GM12892 (cell line): ENCODE measurements around the gene MYCBP2.

ENCODE experiments used
- POLR2A ChIP-seq: IDR thresholded peaks from 2 replicates; pipeline ENCODE4 v1.6.1; 2011; ENCODE audit warnings: low read depth, low read length, control low read depth
- TAF1 ChIP-seq: IDR thresholded peaks from 2 replicates; pipeline ENCODE4 v1.6.1; 2011; ENCODE audit warnings: low read depth, mild to moderate bottlenecking, control low read depth, low read length, borderline replicate concordance

DNA sequence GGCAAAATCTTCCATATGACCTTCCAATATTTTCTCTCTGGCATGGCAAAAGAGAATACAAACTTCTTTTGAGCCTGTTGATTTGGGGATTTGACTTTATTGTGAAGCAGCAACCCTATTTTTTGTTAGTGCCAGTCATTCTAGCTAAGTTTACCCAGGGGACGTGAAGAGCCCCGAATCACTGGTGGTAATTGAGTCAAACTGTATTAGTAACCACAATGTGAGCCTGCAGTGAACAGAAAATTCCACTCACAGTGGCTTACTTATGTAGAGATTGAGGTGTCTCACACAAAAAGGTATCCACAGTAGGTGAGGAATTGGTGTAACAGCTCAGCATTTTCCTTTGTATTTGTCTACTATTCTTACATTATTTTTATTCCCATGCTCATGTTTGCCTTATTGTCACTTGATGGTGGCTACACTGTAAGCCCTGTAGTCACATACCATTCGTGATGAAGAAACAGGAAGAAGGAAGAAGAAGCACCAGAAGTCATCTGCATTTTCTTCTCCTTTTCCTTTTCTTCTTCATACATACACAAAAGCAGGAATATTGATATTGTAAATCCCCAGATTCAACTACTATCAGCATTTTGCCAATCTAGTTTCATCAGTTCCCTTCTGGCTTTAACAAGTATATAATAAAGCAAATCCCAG lies 33.3 kb upstream of the MYCBP2 start:
- TF ChIP-seq TAF1: no peak
- TF ChIP-seq POLR2A: no peak
